Measurements from ENCODE around the gene SCTR. TPM values are rescaled to one million over a fixed set of nuclear protein-coding genes. Genes with fewer than 3 reads are reported as not detected.
A peak's percentile ranks its signal among the peaks of the same experiment; 100 is the strongest.

SCTR gene
- total and polyA plus RNA-seq, 2 of the 13 experiments (the other 11 are each of a cell fraction or from before 2014, with no cell fraction given): not detected

DNA sequence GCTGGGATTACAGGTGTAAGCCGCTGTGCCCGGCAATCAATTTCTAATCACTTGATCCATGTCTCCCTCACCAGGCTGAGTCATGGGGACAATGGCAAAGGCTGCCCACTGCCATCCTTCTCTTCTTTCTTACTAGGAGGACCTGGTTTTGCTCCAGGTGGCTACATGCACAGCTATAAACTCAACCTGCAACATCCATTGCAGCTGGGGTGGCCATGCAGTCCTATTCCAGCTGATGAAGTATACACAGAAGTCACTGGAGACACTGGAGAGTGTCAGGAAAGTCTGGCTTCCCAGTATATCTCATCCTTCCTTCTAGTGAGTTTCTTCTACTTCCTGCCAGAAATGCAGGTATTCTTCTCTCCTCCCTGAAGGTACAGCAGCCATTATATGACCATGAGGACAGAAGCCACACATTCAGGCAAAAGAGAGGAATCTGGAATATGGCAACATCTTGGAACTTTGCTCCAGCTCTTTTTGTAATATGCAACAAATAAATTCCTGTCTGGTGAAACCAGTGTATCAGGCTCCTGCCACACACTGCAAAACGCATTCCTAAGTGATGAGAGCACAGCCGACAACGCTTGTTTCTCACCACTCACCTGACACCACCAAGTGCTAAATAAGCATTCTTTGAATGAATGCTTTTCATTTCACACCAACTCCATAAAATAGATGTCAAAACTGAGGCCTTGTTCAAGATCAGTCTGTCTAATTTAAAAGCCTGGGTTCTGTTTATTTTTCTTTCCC, 32.3 kb downstream of the SCTR start (continued):
- TF ChIP-seq, protein P1, sequence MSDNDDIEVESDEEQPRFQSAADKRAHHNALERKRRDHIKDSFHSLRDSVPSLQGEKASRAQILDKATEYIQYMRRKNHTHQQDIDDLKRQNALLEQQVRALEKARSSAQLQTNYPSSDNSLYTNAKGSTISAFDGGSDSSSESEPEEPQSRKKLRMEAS (IDR thresholded peaks at IDR 0.05): no peak
- TF ChIP-seq, protein P2, sequence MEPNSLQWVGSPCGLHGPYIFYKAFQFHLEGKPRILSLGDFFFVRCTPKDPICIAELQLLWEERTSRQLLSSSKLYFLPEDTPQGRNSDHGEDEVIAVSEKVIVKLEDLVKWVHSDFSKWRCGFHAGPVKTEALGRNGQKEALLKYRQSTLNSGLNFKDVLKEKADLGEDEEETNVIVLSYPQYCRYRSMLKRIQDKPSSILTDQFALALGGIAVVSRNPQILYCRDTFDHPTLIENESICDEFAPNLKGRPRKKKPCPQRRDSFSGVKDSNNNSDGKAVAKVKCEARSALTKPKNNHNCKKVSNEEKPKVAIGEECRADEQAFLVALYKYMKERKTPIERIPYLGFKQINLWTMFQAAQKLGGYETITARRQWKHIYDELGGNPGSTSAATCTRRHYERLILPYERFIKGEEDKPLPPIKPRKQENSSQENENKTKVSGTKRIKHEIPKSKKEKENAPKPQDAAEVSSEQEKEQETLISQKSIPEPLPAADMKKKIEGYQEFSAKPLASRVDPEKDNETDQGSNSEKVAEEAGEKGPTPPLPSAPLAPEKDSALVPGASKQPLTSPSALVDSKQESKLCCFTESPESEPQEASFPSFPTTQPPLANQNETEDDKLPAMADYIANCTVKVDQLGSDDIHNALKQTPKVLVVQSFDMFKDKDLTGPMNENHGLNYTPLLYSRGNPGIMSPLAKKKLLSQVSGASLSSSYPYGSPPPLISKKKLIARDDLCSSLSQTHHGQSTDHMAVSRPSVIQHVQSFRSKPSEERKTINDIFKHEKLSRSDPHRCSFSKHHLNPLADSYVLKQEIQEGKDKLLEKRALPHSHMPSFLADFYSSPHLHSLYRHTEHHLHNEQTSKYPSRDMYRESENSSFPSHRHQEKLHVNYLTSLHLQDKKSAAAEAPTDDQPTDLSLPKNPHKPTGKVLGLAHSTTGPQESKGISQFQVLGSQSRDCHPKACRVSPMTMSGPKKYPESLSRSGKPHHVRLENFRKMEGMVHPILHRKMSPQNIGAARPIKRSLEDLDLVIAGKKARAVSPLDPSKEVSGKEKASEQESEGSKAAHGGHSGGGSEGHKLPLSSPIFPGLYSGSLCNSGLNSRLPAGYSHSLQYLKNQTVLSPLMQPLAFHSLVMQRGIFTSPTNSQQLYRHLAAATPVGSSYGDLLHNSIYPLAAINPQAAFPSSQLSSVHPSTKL (CRISPR knock-in tag; IDR thresholded peaks at IDR 0.05): peak; percentile 66
- TF ChIP-seq MEIS1 (CRISPR knock-in tag; IDR thresholded peaks at IDR 0.05; ENCODE audit: borderline replicate concordance) (no peak), ZSCAN31 (CRISPR knock-in tag; IDR thresholded peaks at IDR 0.05; ENCODE audit: low read depth) (no peak), ZNF879 (CRISPR knock-in tag; IDR thresholded peaks at IDR 0.05) (no peak), ZNF720 (CRISPR knock-in tag; IDR thresholded peaks at IDR 0.05) (no peak), ZNF550 (CRISPR knock-in tag; IDR thresholded peaks at IDR 0.05; ENCODE audit: borderline replicate concordance) (no peak), ELF4 (CRISPR knock-in tag; IDR thresholded peaks at IDR 0.05; ENCODE audit: borderline replicate concordance) (no peak), DMAP1 (CRISPR knock-in tag; IDR thresholded peaks at IDR 0.05) (no peak), ZNF350 (CRISPR knock-in tag; IDR thresholded peaks at IDR 0.05; ENCODE audit: borderline replicate concordance, low read depth) (no peak), MTA3 (CRISPR knock-in tag; IDR thresholded peaks at IDR 0.05) (no peak), ZNF496 (CRISPR knock-in tag; IDR thresholded peaks at IDR 0.05; ENCODE audit: insufficient replicate concordance) (no peak), SYNCRIP (IDR thresholded peaks at IDR 0.05; ENCODE audit: insufficient read depth, low read depth, low read length) (no peak), ATF1 (CRISPR knock-in tag; IDR thresholded peaks at IDR 0.05) (no peak), ZNF121 (CRISPR knock-in tag; IDR thresholded peaks at IDR 0.05) (no peak), ZNF839 (CRISPR knock-in tag; IDR thresholded peaks at IDR 0.05; ENCODE audit: borderline replicate concordance) (no peak), ZNF629 (CRISPR knock-in tag; conservative IDR thresholded peaks at IDR 0.05) (peak; percentile 44; the same call in 1 of the 2 replicates)
- TF ChIP-seq, protein P3, sequence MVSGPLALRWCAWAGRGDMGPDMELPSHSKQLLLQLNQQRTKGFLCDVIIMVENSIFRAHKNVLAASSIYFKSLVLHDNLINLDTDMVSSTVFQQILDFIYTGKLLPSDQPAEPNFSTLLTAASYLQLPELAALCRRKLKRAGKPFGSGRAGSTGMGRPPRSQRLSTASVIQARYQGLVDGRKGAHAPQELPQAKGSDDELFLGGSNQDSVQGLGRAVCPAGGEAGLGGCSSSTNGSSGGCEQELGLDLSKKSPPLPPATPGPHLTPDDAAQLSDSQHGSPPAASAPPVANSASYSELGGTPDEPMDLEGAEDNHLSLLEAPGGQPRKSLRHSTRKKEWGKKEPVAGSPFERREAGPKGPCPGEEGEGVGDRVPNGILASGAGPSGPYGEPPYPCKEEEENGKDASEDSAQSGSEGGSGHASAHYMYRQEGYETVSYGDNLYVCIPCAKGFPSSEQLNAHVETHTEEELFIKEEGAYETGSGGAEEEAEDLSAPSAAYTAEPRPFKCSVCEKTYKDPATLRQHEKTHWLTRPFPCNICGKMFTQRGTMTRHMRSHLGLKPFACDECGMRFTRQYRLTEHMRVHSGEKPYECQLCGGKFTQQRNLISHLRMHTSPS (CRISPR knock-in tag; IDR thresholded peaks at IDR 0.05; ENCODE audit: low read depth): no peak
